ENCODE data around the gene SLC6A6. TPM values are rescaled to one million over a fixed set of nuclear protein-coding genes. Genes with fewer than 3 reads are reported as not detected.
A peak's percentile ranks its signal among the peaks of the same experiment; 100 is the strongest.

The SLC6A6 gene
- total and polyA plus RNA-seq, 11 donors = 9.1 to 121 (median 34.9) TPM

GRCh38 chr3:14396031-14396692 lies 6.2 kb upstream of the SLC6A6 start:
- Histone ChIP-seq H3K36me3 (no peaks in the 10 kb centered on the region), H3K27ac (no peak overlapping the region), H3K27me3 (peaks cover 0 to 5% (median 0%) of the 10 kb centered on the region in 9 donors), H3K4me1 (peaks cover 0 to 18% (median 1%) of the 10 kb centered on the region in 12 donors), H3K4me3 (no peak overlapping the region), H3K9me3 (no peaks in the 10 kb centered on the region)
- WGBS, 4 donors = 77 to 86% (median 80%) methylated on average over 5 of the region's 5 CpGs
- intact Hi-C loops (cut with DNase I) = no loop called here
- DNase-seq = no peak
- TF ChIP-seq CTCF (IDR thresholded peaks at IDR 0.05) (no peak), POLR2A (IDR thresholded peaks at IDR 0.05) (no peak)
- no peak for ATAC-seq

- Histone ChIP-seq H3K9me3 (no peaks in the 10 kb centered on the region), H3K36me3 (no peaks in the 10 kb centered on the region), H3K27me3 (no peaks in the 10 kb centered on the region), H3K27ac (no peak overlapping the region), H3K4me1 (peaks cover 0 to 19% (median 5%) of the 10 kb centered on the region in 12 donors), H3K4me3 (no peak overlapping the region)
- DNase-seq (no peak), ATAC-seq (no peak)
- TF ChIP-seq CTCF (IDR thresholded peaks at IDR 0.05) (no peak), POLR2A (IDR thresholded peaks at IDR 0.05) (no peak)
- intact Hi-C loops (cut with DNase I) = no loop called here
- WGBS, 4 donors = 86 to 91% (median 88%) methylated on average over 4 of the region's 4 CpGs
Observed at GRCh38 chr3:14397046-14397445, 5.4 kb upstream of the SLC6A6 start.

- peak in 4 of 5 donors; percentile 35 to 60 (median 36) for DNase-seq
- 76 to 88% (median 85%) methylated on average over 3 of the region's 3 CpGs for WGBS, 4 donors
- TF ChIP-seq CTCF (IDR thresholded peaks at IDR 0.05) = no peak
Observed at GRCh38 chr3:14397531-14397930, 4.9 kb upstream of the SLC6A6 start.

GRCh38 chr3:14397940-14398796 lies 4.2 kb upstream of the SLC6A6 start:
- no peaks in the 10 kb centered on the region for H3K9me3 ChIP-seq
- DNase-seq (no peak), ATAC-seq (no peak)
- H3K4me1 ChIP-seq = peaks cover 0 to 22% (median 5%) of the 10 kb centered on the region in 12 donors
- no peaks in the 10 kb centered on the region for H3K27me3 ChIP-seq
- WGBS, 4 donors = 74 to 81% (median 77%) methylated on average over 14 of the region's 14 CpGs
- intact Hi-C loops (cut with DNase I) = no loop called here
- TF ChIP-seq POLR2A (IDR thresholded peaks at IDR 0.05) (no peak), CTCF (IDR thresholded peaks at IDR 0.05) (no peak)
- H3K4me3 ChIP-seq = no peak overlapping the region
- no peak overlapping the region for H3K27ac ChIP-seq
- no peaks in the 10 kb centered on the region for H3K36me3 ChIP-seq

More at GRCh38 chr3:14397531-14397930, 4.9 kb upstream of the SLC6A6 start:
- Histone ChIP-seq H3K9me3 (no peaks in the 10 kb centered on the region), H3K27me3 (no peaks in the 10 kb centered on the region), H3K27ac (no peak overlapping the region), H3K4me1 (peaks cover 0 to 22% (median 8%) of the 10 kb centered on the region in 12 donors), H3K36me3 (no peaks in the 10 kb centered on the region), H3K4me3 (no peak overlapping the region)
- no peak for ATAC-seq
- intact Hi-C loops (cut with DNase I) = no loop called here
